ENCODE measurements around the gene ADGRE1. TPM values are rescaled to one million over a fixed set of nuclear protein-coding genes. Genes with fewer than 3 reads are reported as not detected.

Gene ADGRE1
- polyA plus RNA-seq, 3 donors = 0.04 to 0.31 (median 0.14) TPM

DNA sequence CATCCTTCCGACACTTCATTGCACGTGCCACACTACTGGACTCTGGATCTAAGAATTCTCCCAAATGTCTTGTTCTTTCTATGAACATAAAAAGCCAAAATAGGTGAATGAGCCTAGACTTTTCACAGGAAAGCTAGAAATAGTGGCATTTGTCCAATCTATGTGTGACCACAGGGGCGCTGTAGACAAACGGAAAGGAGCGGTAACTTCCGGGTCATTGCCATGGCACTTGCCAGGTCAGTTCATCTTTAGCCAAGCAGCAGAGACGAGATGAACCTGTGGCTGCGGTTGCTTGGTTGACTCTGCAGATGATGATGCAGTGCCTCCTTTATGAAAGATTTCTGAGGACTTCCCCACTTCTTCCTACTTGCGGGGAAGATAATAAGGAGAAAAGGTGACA lies 65.6 kb downstream of the ADGRE1 start:
- DNase-seq (ENCODE audit: low read depth in 3 of 3, low spot score in 2 of 3) = no peak

DNA sequence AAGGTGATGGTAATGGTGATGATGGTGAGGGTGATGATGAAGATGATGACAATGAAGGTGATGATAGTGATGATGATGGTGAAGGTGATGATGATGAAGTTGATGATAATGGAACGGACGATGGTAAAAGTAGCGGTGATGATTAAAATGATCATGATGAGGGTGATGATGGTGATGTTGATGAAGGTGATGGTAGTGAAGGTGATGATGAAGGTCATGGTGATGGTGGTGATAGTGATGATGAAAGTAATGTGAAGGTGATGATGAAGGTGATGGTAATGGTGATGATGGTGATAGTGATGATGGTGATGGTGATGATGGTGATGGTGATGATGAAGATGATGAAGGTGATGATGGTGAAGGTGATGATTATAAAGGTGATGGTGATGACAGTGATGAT lies 67.7 kb downstream of the ADGRE1 start:
- DNase-seq (ENCODE audit: low read depth in 3 of 3, low spot score in 2 of 3) = no peak

DNA sequence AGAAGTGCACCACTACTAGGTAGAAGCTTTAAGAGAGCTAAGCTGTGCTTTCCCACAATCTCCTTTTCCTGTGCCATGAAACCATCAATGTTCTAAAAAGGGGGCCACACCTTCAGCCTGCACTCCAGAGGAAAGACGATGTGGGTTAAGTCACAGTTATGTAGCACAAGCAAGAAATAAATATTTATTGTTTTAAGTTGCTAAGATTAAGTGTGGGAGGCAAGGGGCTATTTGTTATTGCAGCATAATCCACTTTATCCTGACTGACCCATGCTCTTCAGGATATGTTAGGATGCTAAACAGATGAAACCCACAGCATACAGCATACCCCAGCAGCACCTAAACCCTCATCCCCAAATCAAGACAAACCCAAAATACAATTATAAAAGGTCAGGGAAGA lies 69.2 kb downstream of the ADGRE1 start:
- DNase-seq (ENCODE audit: low read depth in 3 of 3, low spot score in 2 of 3) = no peak

GRCh38 chr19:6958791-6959190 lies 71.4 kb downstream of the ADGRE1 start:
- no peak for DNase-seq (ENCODE audit: low read depth in 3 of 3, low spot score in 2 of 3)

GRCh38 chr19:6963244-6963852 lies 76.0 kb downstream of the ADGRE1 start:
- DNase-seq (ENCODE audit: low read depth in 3 of 3, low spot score in 2 of 3) = no peak

- no peak for DNase-seq (ENCODE audit: low read depth in 3 of 3, low spot score in 2 of 3)
Observed at GRCh38 chr19:6963937-6964336, 76.6 kb downstream of the ADGRE1 start.

- no peak for DNase-seq (ENCODE audit: low read depth in 3 of 3, low spot score in 2 of 3)
Observed at GRCh38 chr19:6967967-6968366, 80.6 kb downstream of the ADGRE1 start.

DNA sequence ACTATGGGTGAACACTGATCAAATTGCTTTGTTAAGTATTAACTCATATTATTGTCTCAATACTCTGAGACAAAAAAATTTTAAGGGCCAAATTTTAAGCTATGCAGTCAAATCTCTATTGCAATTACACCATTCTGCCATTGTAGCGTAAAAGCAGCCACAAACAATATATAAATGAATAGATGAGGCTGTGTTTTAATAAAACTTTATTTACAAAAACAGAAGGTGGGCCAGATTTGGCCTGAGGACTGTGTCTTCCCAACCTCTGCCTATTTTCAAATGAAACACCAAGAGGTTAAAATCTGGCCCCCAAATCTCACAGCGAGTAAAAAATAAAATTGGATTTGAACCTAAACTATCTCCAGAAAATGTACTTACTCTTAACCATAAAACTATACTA lies 82.1 kb downstream of the ADGRE1 start:
- DNase-seq (ENCODE audit: low read depth in 3 of 3, low spot score in 2 of 3) = no peak

DNA sequence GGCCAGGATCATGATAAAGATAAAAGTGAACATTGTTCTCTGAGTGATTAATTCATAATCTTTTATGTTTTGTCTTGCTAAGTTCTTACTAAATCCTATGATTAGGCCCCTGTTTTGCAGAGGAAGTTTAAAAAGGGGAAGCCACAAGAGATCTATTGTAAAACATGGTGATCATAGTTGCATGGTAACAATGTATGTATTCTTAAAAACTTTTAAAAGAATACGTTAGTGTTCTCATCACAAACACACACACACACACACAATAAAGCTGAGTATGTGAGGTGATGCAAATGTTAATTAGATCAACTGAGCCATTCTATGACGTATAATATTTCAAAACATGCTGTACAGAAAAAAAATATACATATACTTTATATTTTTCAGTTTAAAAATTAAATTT lies 82.6 kb downstream of the ADGRE1 start:
- DNase-seq (ENCODE audit: low read depth in 3 of 3, low spot score in 2 of 3) = no peak

GRCh38 chr19:6970443-6970842 lies 83.1 kb downstream of the ADGRE1 start:
- DNase-seq (ENCODE audit: low read depth in 3 of 3, low spot score in 2 of 3) = no peak

- DNase-seq (ENCODE audit: low read depth in 3 of 3, low spot score in 2 of 3) = no peak
Observed at GRCh38 chr19:6971366-6971765, 84.0 kb downstream of the ADGRE1 start.

GRCh38 chr19:6976197-6976596 lies 88.8 kb downstream of the ADGRE1 start:
- no peak for DNase-seq (ENCODE audit: low read depth in 3 of 3, low spot score in 2 of 3)

DNA sequence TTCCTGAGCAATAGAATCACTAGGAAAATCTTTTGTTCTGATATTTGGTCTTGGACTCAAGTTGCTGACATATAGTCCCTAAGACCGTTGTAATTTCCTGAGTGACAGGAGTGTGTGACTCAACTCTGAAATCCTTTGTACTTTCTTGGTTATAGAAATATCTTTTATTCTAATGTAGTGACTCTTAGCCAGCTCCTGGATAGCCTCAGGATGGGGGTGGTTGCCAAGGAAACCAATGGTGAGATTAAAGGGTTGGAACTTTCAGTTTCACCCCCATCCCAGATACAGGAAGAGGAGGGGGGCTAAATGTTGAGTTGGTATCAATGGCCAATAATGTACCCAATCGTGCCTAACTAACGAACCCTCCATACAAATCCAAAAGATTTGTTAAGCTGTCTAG lies 92.0 kb downstream of the ADGRE1 start:
- DNase-seq (ENCODE audit: low read depth in 3 of 3, low spot score in 2 of 3) = no peak

DNA sequence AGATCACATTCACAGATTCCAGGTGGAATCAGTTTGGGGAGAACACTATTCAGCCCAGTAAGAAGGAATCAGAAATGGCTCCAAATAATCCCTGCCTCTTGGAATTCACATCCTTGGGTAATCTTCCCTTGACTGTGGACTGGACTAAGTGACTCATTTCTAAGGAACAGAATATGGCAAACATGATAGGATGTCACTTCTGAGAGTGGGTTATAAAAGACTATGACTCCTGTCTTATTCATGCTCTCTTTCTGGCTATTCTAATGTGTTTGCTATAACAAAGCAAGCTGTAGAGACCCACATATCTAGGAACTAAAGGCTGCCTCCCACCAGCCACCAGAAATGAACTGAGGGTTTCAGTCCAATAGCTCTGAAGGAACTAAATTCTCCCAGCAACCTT lies 96.1 kb downstream of the ADGRE1 start:
- DNase-seq (ENCODE audit: low read depth in 3 of 3, low spot score in 2 of 3) = no peak

DNA sequence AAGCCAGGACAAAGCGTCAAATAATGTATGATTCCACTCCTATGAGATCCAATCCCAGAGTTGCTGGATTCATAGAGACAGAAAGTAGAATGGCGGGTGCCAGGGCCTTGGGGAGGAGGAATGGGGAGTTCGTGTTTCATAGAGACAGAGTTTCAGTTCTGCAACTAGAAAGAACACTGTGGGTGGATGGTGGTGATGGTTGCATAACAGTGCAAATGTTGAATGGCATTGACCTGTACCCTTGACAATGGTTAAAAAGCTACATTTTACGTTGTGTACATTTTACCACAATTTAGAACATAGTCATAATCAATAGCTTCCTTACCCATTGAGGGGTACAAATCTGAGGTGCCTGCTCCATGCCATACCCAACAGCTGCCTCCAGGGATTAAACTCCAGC lies 100.5 kb downstream of the ADGRE1 start:
- no peak for DNase-seq (ENCODE audit: low read depth in 3 of 3, low spot score in 2 of 3)

DNA sequence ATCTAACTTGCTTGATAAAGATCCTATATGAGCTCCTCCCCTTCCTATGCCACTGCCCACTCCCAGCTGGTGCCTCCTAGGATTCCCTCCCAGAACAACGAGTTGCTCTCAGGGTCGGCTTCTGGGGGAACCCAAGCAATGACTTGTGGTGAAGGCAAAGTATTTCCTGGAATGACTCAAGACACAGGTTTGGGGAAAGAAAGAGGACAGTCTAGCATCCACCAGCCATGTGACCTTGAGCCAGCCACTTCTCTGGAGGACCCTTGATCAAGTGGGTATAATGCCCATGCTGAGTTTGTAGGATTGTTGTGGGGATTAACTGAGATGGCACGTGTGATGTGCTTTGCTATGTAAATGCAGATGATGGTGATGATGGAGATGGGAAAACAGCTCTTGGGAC lies 100.9 kb downstream of the ADGRE1 start:
- no peak for DNase-seq (ENCODE audit: low read depth in 3 of 3, low spot score in 2 of 3)

Other genes with a start within 250 kb of the ADGRE1 start
- gene TNFSF14, start 217.4 kb upstream of the ADGRE1 start, polyA plus RNA-seq (ENCODE audit: insufficient read length in 3 of 3) = under 1 TPM in 2 of 3 donors, not detected in 1; 0.07 TPM
- gene C3, start 166.9 kb upstream of the ADGRE1 start, polyA plus RNA-seq (ENCODE audit: insufficient read length in 3 of 3) = 10 to 100 TPM; 17.4 to 23.4 (median 20.1) TPM
- gene GPR108, start 150.0 kb upstream of the ADGRE1 start, polyA plus RNA-seq (ENCODE audit: insufficient read length in 3 of 3) = 10 to 100 TPM; 58.6 to 71.0 (median 62.1) TPM
- 10 to 100 TPM; 46.5 to 56.8 (median 52.8) TPM for gene TRIP10, start 147.9 kb upstream of the ADGRE1 start, polyA plus RNA-seq (ENCODE audit: insufficient read length in 3 of 3)
- 1 to 10 TPM; 4.8 to 5.6 (median 5.0) TPM for gene SH2D3A, start 120.1 kb upstream of the ADGRE1 start, polyA plus RNA-seq (ENCODE audit: insufficient read length in 3 of 3)
- gene VAV1, start 114.9 kb upstream of the ADGRE1 start, polyA plus RNA-seq (ENCODE audit: insufficient read length in 3 of 3) = 1 to 10 TPM; 1.3 to 1.7 (median 1.5) TPM
- gene MBD3L2B, start 133.9 kb downstream of the ADGRE1 start, polyA plus RNA-seq (ENCODE audit: insufficient read length in 3 of 3) = not detected
- gene MBD3L5, start 143.0 kb downstream of the ADGRE1 start, polyA plus RNA-seq (ENCODE audit: insufficient read length in 3 of 3) = not detected
- gene MBD3L4, start 152.6 kb downstream of the ADGRE1 start, polyA plus RNA-seq (ENCODE audit: insufficient read length in 3 of 3) = not detected
- gene MBD3L2, start 161.7 kb downstream of the ADGRE1 start, polyA plus RNA-seq (ENCODE audit: insufficient read length in 3 of 3) = not detected
- gene MBD3L3, start 171.1 kb downstream of the ADGRE1 start, polyA plus RNA-seq (ENCODE audit: insufficient read length in 3 of 3) = not detected
- gene ZNF557, start 182.1 kb downstream of the ADGRE1 start, polyA plus RNA-seq (ENCODE audit: insufficient read length in 3 of 3) = 1 to 10 TPM; 8.2 to 8.5 (median 8.5) TPM

Data from right renal cortex interstitium (tissue), 3 donors.